NB4 (cell line): ENCODE results near the gene ITGA11.

Experiments
- CTCF ChIP-seq: IDR thresholded peaks from one replicate; pipeline ENCODE4 v1.5.1; 2012; ENCODE audit warnings: low read depth, low read length
- MAX ChIP-seq: IDR thresholded peaks from 2 replicates; pipeline ENCODE4 v1.6.1; 2011; ENCODE audit warnings: low read depth, low read length
- MYC ChIP-seq: IDR thresholded peaks from 2 replicates; pipeline ENCODE4 v1.6.1; 2011; ENCODE audit warnings: low read depth, low read length
- POLR2A ChIP-seq: IDR thresholded peaks from 2 replicates; pipeline ENCODE4 v1.6.1; 2011; ENCODE audit warnings: mild to moderate bottlenecking; ENCODE audit not compliant: insufficient read length; ENCODE audit errors: extremely low read depth

- TF ChIP-seq CTCF (no peak), POLR2A (no peak), MAX (no peak), MYC (no peak)
These were observed 39.6 kb upstream of the ITGA11 start for GRCh38 chr15:68471541-68471940.
